ENCODE results near the gene VWC2.

DNA sequence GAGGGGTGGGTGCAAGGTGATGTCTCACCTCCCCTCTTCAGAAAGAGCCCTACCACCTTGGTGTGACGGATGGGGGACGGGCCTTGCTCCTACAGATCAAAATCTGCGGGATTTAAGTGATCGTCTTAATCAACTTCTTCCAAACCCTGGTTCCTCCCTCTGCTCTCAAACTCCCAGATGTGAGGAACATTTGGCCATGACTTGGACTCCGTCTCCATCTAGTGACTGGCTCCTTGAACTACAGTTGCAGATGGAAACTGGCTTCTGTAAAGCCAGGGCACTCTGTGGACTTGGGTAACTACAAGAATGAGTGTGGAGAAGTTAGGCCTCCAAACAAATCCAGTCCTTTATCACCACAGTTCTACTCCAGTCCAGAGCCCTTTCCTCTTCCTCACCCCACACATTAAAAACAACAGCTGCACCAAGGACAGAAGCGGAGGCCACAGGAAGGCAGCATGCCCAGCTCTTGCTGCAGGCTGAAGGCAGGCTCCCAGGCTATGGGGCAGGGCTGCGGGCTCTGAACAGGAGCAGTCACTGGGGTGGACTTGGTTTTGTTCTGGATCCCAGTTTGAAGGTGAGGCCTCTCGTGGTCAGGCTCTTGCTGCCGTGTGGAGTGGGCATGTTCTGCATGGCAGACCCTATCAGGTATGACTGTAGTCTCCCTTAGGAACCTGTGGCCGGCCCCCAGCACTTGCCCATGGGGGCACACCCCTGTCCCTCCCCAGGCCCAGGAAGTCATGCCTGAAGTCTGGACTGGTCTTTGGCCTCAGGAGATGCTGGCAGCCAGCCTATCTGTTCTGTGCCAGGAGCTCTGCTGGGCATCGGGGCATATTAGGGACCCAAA is 79.4 kb downstream of the VWC2 start:
- TF ChIP-seq, protein P1, sequence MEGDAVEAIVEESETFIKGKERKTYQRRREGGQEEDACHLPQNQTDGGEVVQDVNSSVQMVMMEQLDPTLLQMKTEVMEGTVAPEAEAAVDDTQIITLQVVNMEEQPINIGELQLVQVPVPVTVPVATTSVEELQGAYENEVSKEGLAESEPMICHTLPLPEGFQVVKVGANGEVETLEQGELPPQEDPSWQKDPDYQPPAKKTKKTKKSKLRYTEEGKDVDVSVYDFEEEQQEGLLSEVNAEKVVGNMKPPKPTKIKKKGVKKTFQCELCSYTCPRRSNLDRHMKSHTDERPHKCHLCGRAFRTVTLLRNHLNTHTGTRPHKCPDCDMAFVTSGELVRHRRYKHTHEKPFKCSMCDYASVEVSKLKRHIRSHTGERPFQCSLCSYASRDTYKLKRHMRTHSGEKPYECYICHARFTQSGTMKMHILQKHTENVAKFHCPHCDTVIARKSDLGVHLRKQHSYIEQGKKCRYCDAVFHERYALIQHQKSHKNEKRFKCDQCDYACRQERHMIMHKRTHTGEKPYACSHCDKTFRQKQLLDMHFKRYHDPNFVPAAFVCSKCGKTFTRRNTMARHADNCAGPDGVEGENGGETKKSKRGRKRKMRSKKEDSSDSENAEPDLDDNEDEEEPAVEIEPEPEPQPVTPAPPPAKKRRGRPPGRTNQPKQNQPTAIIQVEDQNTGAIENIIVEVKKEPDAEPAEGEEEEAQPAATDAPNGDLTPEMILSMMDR (IDR thresholded peaks at IDR 0.05): peak; percentile 42 to 61 (median 57)
- no peak for TF ChIP-seq POLR2A (IDR thresholded peaks at IDR 0.05)

Measured in adrenal gland (tissue), 5 donors.